ENCODE results near the gene HOXB1.

Gene HOXB1

GRCh38 chr17:48547808-48548522 is 17.2 kb upstream of the HOXB1 start:
- TF ChIP-seq CTCF (IDR thresholded peaks at IDR 0.05; ENCODE audit: low read depth, low read length), result no peak
- no peak for DNase-seq (ENCODE audit: extremely low read depth, low read depth)

GRCh38 chr17:48546924-48547807 is 16.4 kb upstream of the HOXB1 start:
- TF ChIP-seq CTCF (IDR thresholded peaks at IDR 0.05; ENCODE audit: low read depth, low read length), result no peak
- DNase-seq (ENCODE audit: extremely low read depth, low read depth), result no peak

- DNase-seq (ENCODE audit: extremely low read depth, low read depth), result no peak
- TF ChIP-seq CTCF (IDR thresholded peaks at IDR 0.05; ENCODE audit: low read depth, low read length), result no peak
Observed at GRCh38 chr17:48546137-48546923, 15.5 kb upstream of the HOXB1 start.

GRCh38 chr17:48545539-48545938 is 14.7 kb upstream of the HOXB1 start:
- no peak for TF ChIP-seq CTCF (IDR thresholded peaks at IDR 0.05; ENCODE audit: low read depth, low read length)
- no peak for DNase-seq (ENCODE audit: extremely low read depth, low read depth)

GRCh38 chr17:48545022-48545375 is 14.2 kb upstream of the HOXB1 start, which contains the start of gene HOXB2:
Gene HOXB2 (minus strand): TSS chr17:48545109. CDS start chr17:48544911, 198 bp downstream.
- no peak for DNase-seq (ENCODE audit: extremely low read depth, low read depth)
- no peak for TF ChIP-seq CTCF (IDR thresholded peaks at IDR 0.05; ENCODE audit: low read depth, low read length)

- DNase-seq (ENCODE audit: extremely low read depth, low read depth), result no peak
- TF ChIP-seq CTCF (IDR thresholded peaks at IDR 0.05; ENCODE audit: low read depth, low read length), result no peak
Observed at GRCh38 chr17:48544349-48545021, 13.7 kb upstream of the HOXB1 start.

All from AG09319 (cell line).